Trophoblast cell (in vitro differentiated cells and primary cell): ENCODE data around the gene NT5C2.

ENCODE experiments used
- DNase-seq, 2 donors: peaks; one replicate each; pipeline ENCODE4 v3.0.0-alpha.2; 2016
- H2AFZ ChIP-seq: 2 replicates; pipeline ENCODE4 v1.6.1; 2013; ENCODE audit warnings: low read length, moderate library complexity, mild to moderate bottlenecking; ENCODE audit not compliant: insufficient read depth, poor library complexity
- H2AK5ac ChIP-seq: 2 replicates; pipeline ENCODE4 v1.6.1; 2013; ENCODE audit warnings: mild to moderate bottlenecking, low read length
- H2BK120ac ChIP-seq: 2 replicates; pipeline ENCODE4 v1.6.1; 2013; ENCODE audit warnings: low read length, mild to moderate bottlenecking, moderate library complexity; ENCODE audit not compliant: insufficient read depth, poor library complexity
- H2BK12ac ChIP-seq: 2 replicates; pipeline ENCODE4 v1.6.1; 2013; ENCODE audit warnings: mild to moderate bottlenecking, low read length, moderate library complexity
- H2BK5ac ChIP-seq: 2 replicates; pipeline ENCODE4 v1.6.1; 2013; ENCODE audit warnings: low read length, low read depth, moderate library complexity, mild to moderate bottlenecking; ENCODE audit not compliant: poor library complexity
- H3K14ac ChIP-seq: 2 replicates; pipeline ENCODE4 v1.6.1; 2013; ENCODE audit warnings: mild to moderate bottlenecking, low read length
- H3K18ac ChIP-seq: 2 replicates; pipeline ENCODE4 v1.6.1; 2013; ENCODE audit warnings: mild to moderate bottlenecking, low read length
- H3K23ac ChIP-seq: 2 replicates; pipeline ENCODE4 v1.6.1; 2013; ENCODE audit warnings: low read length
- H3K27ac ChIP-seq: 2 replicates; pipeline ENCODE4 v1.5.1; 2013; ENCODE audit warnings: low read depth, mild to moderate bottlenecking, inconsistent platforms, low read length, moderate library complexity
- H3K27me3 ChIP-seq: 2 replicates; pipeline ENCODE4 v1.6.1; 2013; ENCODE audit warnings: inconsistent platforms, mild to moderate bottlenecking, low read length, moderate library complexity; ENCODE audit not compliant: insufficient read depth
- H3K36me3 ChIP-seq, 2 experiments: 1 replicate in 1 of 2; 2 replicates in 1 of 2; pipeline ENCODE4 v1.6.1; 2013; ENCODE audit warnings: low read length in 2 of 2, mild to moderate bottlenecking in 2 of 2, moderate library complexity in 1 of 2; ENCODE audit not compliant: insufficient read depth in 2 of 2, control insufficient read depth in 1 of 2
- H3K4ac ChIP-seq: 2 replicates; pipeline ENCODE4 v1.6.1; 2013; ENCODE audit warnings: low read depth, mild to moderate bottlenecking, low read length, moderate library complexity
- H3K4me1 ChIP-seq, 2 experiments: 1 replicate in 1 of 2; 2 replicates in 1 of 2; pipeline ENCODE4 v1.6.1; 2013; ENCODE audit warnings: low read length in 2 of 2, mild to moderate bottlenecking in 2 of 2, moderate library complexity in 1 of 2; ENCODE audit not compliant: insufficient read depth in 2 of 2, control insufficient read depth in 1 of 2
- H3K4me2 ChIP-seq: 2 replicates; pipeline ENCODE4 v1.6.1; 2013; ENCODE audit warnings: inconsistent platforms, mild to moderate bottlenecking, low read length, moderate library complexity
- H3K4me3 ChIP-seq: 2 replicates; pipeline ENCODE4 v1.5.1; 2013; ENCODE audit warnings: mild to moderate bottlenecking, low read depth, low read length, inconsistent platforms
- H3K79me1 ChIP-seq: one replicate; pipeline ENCODE4 v1.6.1; 2013; ENCODE audit warnings: low read length
- H3K79me2 ChIP-seq: 2 replicates; pipeline ENCODE4 v1.6.1; 2013; ENCODE audit warnings: low read length, mild to moderate bottlenecking; ENCODE audit not compliant: control insufficient read depth, insufficient read depth, poor library complexity
- H3K9ac ChIP-seq: 2 replicates; pipeline ENCODE4 v1.6.1; 2013; ENCODE audit warnings: mild to moderate bottlenecking, low read length
- H3K9me3 ChIP-seq: 2 replicates; pipeline ENCODE4 v1.6.1; 2013; ENCODE audit warnings: low read depth, mild to moderate bottlenecking, control low read depth, inconsistent platforms, low read length; ENCODE audit not compliant: insufficient read depth
- H4K12ac ChIP-seq: 2 replicates; pipeline ENCODE4 v1.6.1; 2013; ENCODE audit warnings: low read depth, mild to moderate bottlenecking, low read length, moderate library complexity
- H4K8ac ChIP-seq: 2 replicates; pipeline ENCODE4 v1.6.1; 2013; ENCODE audit warnings: low read depth, mild to moderate bottlenecking, low read length, moderate library complexity
- H4K91ac ChIP-seq: one replicate; pipeline ENCODE4 v1.6.1; 2013; ENCODE audit warnings: low read depth, mild to moderate bottlenecking, low read length, moderate library complexity
- WGBS: extraction: QIAGEN DNeasy Blood & Tissue Kit; methylation state at CpG from one replicate; pipeline ENCODE4 v1.1.7; 2013; ENCODE audit warnings: missing lambda C conversion rate; ENCODE audit not compliant: insufficient read length, insufficient coverage; ENCODE audit errors: extremely low coverage; 5-methylcytosine and 5-hydroxymethylcytosine counted together

Gene NT5C2

DNA sequence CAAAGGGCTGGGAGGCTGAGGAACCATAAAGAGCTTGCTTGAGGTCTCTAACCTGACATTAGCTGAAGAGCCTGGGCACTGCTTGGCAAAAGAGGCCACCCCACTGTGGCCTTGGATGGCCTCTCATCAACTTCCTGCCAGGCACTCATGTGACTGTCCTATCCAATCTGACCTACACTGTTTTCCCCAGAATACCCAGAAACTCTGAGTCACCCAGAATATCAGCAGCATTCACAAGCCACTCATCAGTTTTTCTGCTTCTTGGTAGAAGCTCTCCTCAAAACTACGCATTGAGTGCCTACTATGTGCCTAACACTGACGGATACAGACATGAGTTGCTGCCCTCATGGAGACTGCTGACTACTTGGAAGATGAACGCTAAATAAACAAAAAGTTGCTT lies 4.1 kb upstream of the NT5C2 start:
- H2BK120ac ChIP-seq, result no peak overlapping the region
- no peak overlapping the region for H2AFZ ChIP-seq
- no peak overlapping the region for H3K14ac ChIP-seq
- H3K4ac ChIP-seq, result no peak overlapping the region
- no peaks in the 10 kb centered on the region for H3K36me3 ChIP-seq
- no peak overlapping the region for H4K12ac ChIP-seq
- no peaks in the 10 kb centered on the region for H3K9me3 ChIP-seq
- no peak overlapping the region for H4K91ac ChIP-seq
- no peak overlapping the region for H3K18ac ChIP-seq
- no CpG with 5 or more reads among the region's 3 CpGs for WGBS
- H3K23ac ChIP-seq, result no peak overlapping the region
- peaks cover 7% of the 10 kb centered on the region for H3K79me2 ChIP-seq
- H3K27me3 ChIP-seq, result no peaks in the 10 kb centered on the region
- H4K8ac ChIP-seq, result no peak overlapping the region
- no peak overlapping the region for H2BK12ac ChIP-seq
- peak; percentile 9 to 38 for DNase-seq
- H3K4me1 ChIP-seq, result peaks cover 8 to 9% of the 10 kb centered on the region in 2 experiments
- H3K9ac ChIP-seq, result no peak overlapping the region
- no peak overlapping the region for H2AK5ac ChIP-seq
- H3K27ac ChIP-seq, result no peak overlapping the region
- H2BK5ac ChIP-seq, result no peak overlapping the region
- H3K79me1 ChIP-seq, result peaks cover 12% of the 10 kb centered on the region
- no peak overlapping the region for H3K4me2 ChIP-seq
- no peak overlapping the region for H3K4me3 ChIP-seq

DNA sequence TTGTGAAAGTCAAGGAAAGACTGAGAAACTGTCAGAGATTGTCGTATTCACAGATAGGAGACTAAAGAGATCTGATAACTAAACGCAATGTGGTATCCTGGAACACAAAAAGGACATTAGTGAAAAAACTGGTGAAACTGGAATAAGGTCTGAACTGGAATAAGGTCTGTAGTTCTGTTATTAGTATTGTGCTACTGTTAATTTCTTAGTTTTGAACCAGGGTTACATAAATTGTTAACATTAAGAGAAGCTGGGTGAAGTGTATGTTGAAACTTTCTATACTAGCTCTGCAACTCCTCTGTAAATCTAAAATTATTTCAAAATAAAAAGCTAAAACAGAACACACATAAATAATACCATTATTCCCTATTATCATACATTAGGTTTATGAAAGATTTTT lies 3.4 kb upstream of the NT5C2 start:
- Histone ChIP-seq H4K12ac (no peak overlapping the region), H3K27ac (no peak overlapping the region), H2BK12ac (no peak overlapping the region), H3K36me3 (no peaks in the 10 kb centered on the region), H3K79me2 (peaks cover 10% of the 10 kb centered on the region), H4K91ac (no peak overlapping the region), H3K4ac (no peak overlapping the region), H3K4me2 (no peak overlapping the region), H2AFZ (no peak overlapping the region), H3K9ac (no peak overlapping the region), H3K14ac (no peak overlapping the region), H4K8ac (no peak overlapping the region), H3K79me1 (peaks cover 15% of the 10 kb centered on the region), H2AK5ac (no peak overlapping the region), H2BK5ac (no peak overlapping the region), H3K9me3 (no peaks in the 10 kb centered on the region), H3K18ac (no peak overlapping the region), H3K4me3 (no peak overlapping the region), H2BK120ac (no peak overlapping the region), H3K4me1 (peaks cover 8 to 9% of the 10 kb centered on the region in 2 experiments), H3K23ac (no peak overlapping the region), H3K27me3 (no peaks in the 10 kb centered on the region)
- WGBS, result no CpG with 5 or more reads among the region's 2 CpGs
- DNase-seq, result peak in 1 of 2 donors; percentile 58

DNA sequence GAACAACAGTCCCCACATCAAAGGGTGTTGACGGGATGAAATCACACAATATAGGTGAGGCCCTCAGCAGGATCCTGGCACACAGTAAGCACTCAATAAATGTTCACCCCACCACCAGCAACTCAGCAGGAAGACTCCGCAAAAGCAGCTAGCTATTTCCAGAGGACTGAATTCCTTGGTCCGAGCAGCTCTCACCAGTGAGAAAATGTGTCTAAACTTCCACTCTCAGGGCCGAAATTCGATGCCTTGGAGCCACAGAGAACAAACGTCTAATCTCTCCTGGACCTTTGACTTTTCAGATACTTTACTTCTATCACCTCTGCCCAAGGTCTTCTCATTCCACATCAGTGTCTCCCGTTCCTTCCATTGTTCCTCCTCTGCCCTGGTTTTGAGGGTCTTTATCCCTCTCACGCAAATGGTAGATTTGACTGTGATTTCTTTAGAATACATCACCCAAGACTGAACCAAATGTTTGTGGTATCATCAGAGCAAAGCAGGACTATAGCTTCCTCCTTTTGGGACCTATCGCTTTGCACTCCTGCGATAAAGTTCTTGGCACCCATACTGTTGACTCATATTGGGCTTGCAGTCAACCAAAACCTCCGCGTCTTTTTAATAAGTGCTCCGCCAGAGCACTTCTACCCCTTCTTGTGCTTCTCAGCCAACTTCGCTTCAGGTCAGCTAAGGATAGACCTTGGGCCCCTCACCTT lies 903 bp upstream of the NT5C2 start:
- H3K36me3 ChIP-seq, result peaks cover 0 to 2% of the 10 kb centered on the region in 2 experiments
- peaks cover 16% of the 10 kb centered on the region for H3K79me2 ChIP-seq
- peak overlapping the region; percentile 83 for H2BK120ac ChIP-seq
- no peak overlapping the region for H2BK5ac ChIP-seq
- no peak for DNase-seq
- peak overlapping the region; percentile 90 for H4K8ac ChIP-seq
- peak overlapping the region; percentile 48 for H4K91ac ChIP-seq
- H3K27ac ChIP-seq, result no peak overlapping the region
- peak overlapping the region; percentile 63 for H3K4me2 ChIP-seq
- H3K4me3 ChIP-seq, result no peak overlapping the region
- no CpG with 5 or more reads among the region's 14 CpGs for WGBS
- H3K9ac ChIP-seq, result no peak overlapping the region
- H3K18ac ChIP-seq, result no peak overlapping the region
- H2AK5ac ChIP-seq, result peak overlapping the region; percentile 27
- H4K12ac ChIP-seq, result no peak overlapping the region
- H3K4ac ChIP-seq, result no peak overlapping the region
- no peaks in the 10 kb centered on the region for H3K9me3 ChIP-seq
- H3K27me3 ChIP-seq, result no peaks in the 10 kb centered on the region
- H2AFZ ChIP-seq, result no peak overlapping the region
- peaks cover 15% of the 10 kb centered on the region for H3K79me1 ChIP-seq
- peaks cover 8 to 9% of the 10 kb centered on the region in 2 experiments for H3K4me1 ChIP-seq
- no peak overlapping the region for H2BK12ac ChIP-seq
- H3K14ac ChIP-seq, result no peak overlapping the region
- no peak overlapping the region for H3K23ac ChIP-seq

DNA sequence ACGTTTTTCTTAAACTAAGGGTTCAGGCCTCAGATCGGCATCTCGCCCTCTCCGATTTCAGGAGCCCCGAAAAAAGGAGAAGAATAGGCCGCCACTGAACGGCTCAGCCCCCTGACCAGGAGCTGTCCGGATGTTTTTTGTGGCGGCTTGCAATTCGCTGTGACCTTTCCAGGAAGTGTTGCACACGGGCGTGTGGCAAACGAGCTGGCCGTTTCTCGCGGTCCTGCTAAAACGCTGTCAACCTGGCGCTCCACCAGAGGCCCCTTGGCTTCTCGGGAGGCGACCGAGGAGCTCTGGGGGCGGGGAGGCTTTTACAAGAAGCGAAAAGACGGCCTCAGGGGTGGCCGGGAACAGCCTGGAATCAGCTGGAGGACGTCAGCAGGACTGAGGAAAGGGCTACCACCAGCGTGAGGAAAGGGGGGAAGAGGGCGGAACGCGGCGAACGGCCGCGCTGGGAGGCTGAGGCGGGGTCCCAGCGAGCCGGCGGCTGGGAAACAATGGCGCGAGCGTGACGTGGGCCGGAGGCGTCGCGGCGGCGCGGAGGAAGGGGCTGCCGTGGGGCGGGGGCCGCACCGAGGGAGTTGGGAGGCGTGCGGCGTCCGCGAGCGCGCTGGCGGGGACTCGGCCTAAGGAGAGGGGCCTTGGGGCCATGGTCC lies 493 bp downstream of the NT5C2 start:
- Histone ChIP-seq H2BK5ac (peak overlapping the region; percentile 94), H3K9me3 (no peaks in the 10 kb centered on the region), H3K27me3 (no peaks in the 10 kb centered on the region), H2BK12ac (peak overlapping the region; percentile 52), H3K14ac (peak overlapping the region; percentile 97), H2AFZ (peak overlapping the region; percentile 93), H3K36me3 (peaks cover 0 to 2% of the 10 kb centered on the region in 2 experiments), H3K4me2 (peak overlapping the region; percentile 80), H3K79me1 (peaks cover 15% of the 10 kb centered on the region), H3K4me1 (peaks cover 8 to 9% of the 10 kb centered on the region in 2 experiments), H3K4me3 (peak overlapping the region; percentile 93), H3K4ac (peak overlapping the region; percentile 87), H2AK5ac (peak overlapping the region; percentile 90), H4K91ac (peak overlapping the region; percentile 97), H3K27ac (peak overlapping the region; percentile 79), H3K79me2 (peaks cover 20% of the 10 kb centered on the region), H3K9ac (peak overlapping the region; percentile 53), H3K18ac (peak overlapping the region; percentile 99), H4K8ac (peak overlapping the region; percentile 94), H2BK120ac (peak overlapping the region; percentile 97), H4K12ac (peak overlapping the region; percentile 83), H3K23ac (no peak overlapping the region)
- peak; percentile 84 to 88 for DNase-seq
- no CpG with 5 or more reads among the region's 62 CpGs for WGBS
